Esophagus squamous epithelium (tissue), 5 donors: ENCODE results near the gene RGS10. TPM values are rescaled to one million over a fixed set of nuclear protein-coding genes. Genes with fewer than 3 reads are reported as not detected.

Source experiments
- DNase-seq: peaks from one replicate; lab custom pipeline; 2025; lab: John Stamatoyannopoulos, UW
- H3K27ac ChIP-seq, 4 donors: fragments of 200-600 bp; sonication (generic); one replicate each; pipeline ENCODE4 v1.5.1; 2016 to 2019; ENCODE audit warnings: mild to moderate bottlenecking in 1 of 4
- H3K27me3 ChIP-seq, 4 donors: fragments of 200-600 bp; sonication (generic); 1 replicate in 3 of 4; 2 replicates in 1 of 4; pipeline versions ENCODE4 v1.5.1 to v1.6.0; 2017 to 2021; ENCODE audit warnings: antibody characterized with exemption in 1 of 4
- H3K36me3 ChIP-seq, 3 donors: fragments of 200-600 bp; sonication (generic); one replicate each; pipeline ENCODE4 v1.5.1; 2016 to 2019
- H3K4me1 ChIP-seq, 3 donors: fragments of 200-600 bp; sonication (generic); one replicate each; pipeline ENCODE4 v1.5.1; 2017 to 2019
- H3K4me3 ChIP-seq, 4 donors: fragments of 200-600 bp; sonication (generic); 1 replicate in 3 of 4; 2 replicates in 1 of 4; pipeline ENCODE4 v1.5.1; 2016 to 2019; ENCODE audit warnings: mild to moderate bottlenecking in 2 of 4, moderate library complexity in 1 of 4
- H3K9me3 ChIP-seq, 3 donors: fragments of 200-600 bp; sonication (generic); one replicate each; pipeline ENCODE4 v1.5.1; 2016 to 2019
- POLR2A ChIP-seq, 4 donors: fragments of 450-650 bp; IDR thresholded peaks; one replicate each; pipeline ENCODE4 v1.6.1; 2017; ENCODE audit warnings: antibody characterized with exemption in 4 of 4, mild to moderate bottlenecking in 4 of 4, moderate library complexity in 3 of 4
- WGBS, 2 donors: methylation state at CpG; one replicate each; pipeline ENCODE4 v1.1.5; 2018; 5-methylcytosine and 5-hydroxymethylcytosine counted together
- intact Hi-C: fragments of 100-400 bp; cut with DNase I; formaldehyde crosslinking; loops from one replicate; pipeline ENCODE4 v1.15.0; 2022
- total RNA-seq, 4 donors: library from RNA; depleted of rRNA; stranded (reverse); fragments of >200 nt; gene quantifications; one replicate each; pipeline ENCODE4 v1.1.0, GENCODE V29; 2016
- TF ChIP-seq, protein P1 (sequence below), 6 experiments: fragments of 450-650 bp in 4 of 6; fragments of 200-600 bp in 2 of 6; sonication (generic) in 2 of 6; IDR thresholded peaks; one replicate each; pipeline ENCODE4 v1.5.1; 2016 to 2019; ENCODE audit warnings: antibody characterized with exemption in 6 of 6, mild to moderate bottlenecking in 4 of 6, moderate library complexity in 4 of 6
- donor health status: DM: yes; HTN: yes; CAD: no.

Gene RGS10
- total RNA-seq, 4 donors from 2014 or later, result 25.5 to 55.8 (median 43.9) TPM

DNA sequence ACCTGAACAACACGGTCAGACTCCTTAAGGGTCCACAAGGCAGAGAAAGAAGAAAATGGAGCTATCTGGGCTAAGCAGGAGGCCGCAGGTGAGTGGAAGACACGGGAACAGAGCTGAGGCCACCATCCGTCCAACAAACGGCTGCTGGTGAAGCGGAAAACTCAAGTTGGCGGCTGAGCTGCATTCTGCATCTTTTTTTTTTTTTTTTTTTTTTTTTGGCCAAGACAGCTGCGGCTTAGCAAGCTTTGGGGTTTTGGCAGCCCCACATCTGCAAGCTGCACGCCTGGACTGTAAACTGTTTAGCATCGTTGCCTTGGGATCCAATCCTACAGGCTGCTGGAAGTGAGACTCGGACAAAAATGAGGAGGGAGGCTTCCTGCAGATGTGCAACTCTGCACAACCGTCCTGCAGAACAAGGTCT, 37.4 kb downstream of the RGS10 start:
- no peaks in the 10 kb centered on the region for H3K9me3 ChIP-seq
- no peaks in the 10 kb centered on the region for H3K27me3 ChIP-seq
- H3K36me3 ChIP-seq, result peaks cover 0 to 44% (median 0%) of the 10 kb centered on the region in 3 donors
- peaks cover 7 to 47% (median 12%) of the 10 kb centered on the region in 3 donors for H3K4me1 ChIP-seq
- 48 to 69% methylated on average over 11 to 12 of the region's 12 CpGs for WGBS, 2 donors
- no peak overlapping the region for H3K4me3 ChIP-seq
- TF ChIP-seq POLR2A (IDR thresholded peaks at IDR 0.05), result no peak
- TF ChIP-seq, protein P1, sequence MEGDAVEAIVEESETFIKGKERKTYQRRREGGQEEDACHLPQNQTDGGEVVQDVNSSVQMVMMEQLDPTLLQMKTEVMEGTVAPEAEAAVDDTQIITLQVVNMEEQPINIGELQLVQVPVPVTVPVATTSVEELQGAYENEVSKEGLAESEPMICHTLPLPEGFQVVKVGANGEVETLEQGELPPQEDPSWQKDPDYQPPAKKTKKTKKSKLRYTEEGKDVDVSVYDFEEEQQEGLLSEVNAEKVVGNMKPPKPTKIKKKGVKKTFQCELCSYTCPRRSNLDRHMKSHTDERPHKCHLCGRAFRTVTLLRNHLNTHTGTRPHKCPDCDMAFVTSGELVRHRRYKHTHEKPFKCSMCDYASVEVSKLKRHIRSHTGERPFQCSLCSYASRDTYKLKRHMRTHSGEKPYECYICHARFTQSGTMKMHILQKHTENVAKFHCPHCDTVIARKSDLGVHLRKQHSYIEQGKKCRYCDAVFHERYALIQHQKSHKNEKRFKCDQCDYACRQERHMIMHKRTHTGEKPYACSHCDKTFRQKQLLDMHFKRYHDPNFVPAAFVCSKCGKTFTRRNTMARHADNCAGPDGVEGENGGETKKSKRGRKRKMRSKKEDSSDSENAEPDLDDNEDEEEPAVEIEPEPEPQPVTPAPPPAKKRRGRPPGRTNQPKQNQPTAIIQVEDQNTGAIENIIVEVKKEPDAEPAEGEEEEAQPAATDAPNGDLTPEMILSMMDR (IDR thresholded peaks at IDR 0.05), result no peak
- intact Hi-C loops, result no loop called here
- no peak overlapping the region for H3K27ac ChIP-seq
- DNase-seq, result no peak

DNA sequence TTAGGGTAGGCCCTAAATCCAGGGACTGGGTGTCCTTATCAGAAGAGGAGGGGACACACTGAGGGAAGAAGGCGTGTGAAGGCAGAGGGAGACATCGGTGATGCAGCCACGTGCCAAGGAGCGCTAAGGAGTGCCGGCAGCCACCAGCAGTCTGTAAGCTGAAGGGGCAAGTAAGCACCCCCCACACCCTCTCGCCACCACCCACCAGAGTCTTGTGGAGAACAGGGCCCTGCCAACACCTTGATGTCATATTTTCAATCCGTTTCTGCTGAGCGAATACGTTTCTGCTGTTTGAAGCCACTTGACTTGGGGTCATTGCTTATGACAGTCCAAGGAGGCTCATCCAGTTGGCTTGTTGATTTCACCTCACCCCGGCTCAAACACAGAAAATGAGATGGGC, 37.9 kb downstream of the RGS10 start:
- H3K4me1 ChIP-seq, result peaks cover 2 to 47% (median 8%) of the 10 kb centered on the region in 3 donors

DNA sequence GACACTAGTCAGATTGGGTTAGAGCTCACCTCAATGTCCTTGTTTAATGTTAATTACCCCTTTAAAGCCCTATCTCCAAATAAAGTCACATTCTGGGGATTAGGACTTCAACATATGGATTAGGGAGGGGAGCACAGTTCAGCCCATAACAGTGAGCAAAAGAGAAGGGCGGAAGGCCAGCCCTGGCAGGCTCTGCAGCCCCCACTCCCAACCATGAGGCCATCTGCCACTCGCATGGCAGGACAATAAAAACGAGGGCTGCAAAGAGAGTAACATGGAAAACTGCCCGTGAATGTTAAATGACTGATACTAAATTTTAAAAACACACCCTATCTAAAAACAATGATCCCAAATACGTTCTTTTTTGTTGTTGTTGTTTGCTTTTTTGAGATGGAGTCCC, 38.7 kb downstream of the RGS10 start:
- no peak for TF ChIP-seq POLR2A (IDR thresholded peaks at IDR 0.05)
- TF ChIP-seq, protein P1 (IDR thresholded peaks at IDR 0.05), result no peak
- peaks cover 0 to 45% (median 0%) of the 10 kb centered on the region in 3 donors for H3K36me3 ChIP-seq
- 98 to 99% methylated on average over 5 of the region's 5 CpGs for WGBS, 2 donors
- no peaks in the 10 kb centered on the region for H3K9me3 ChIP-seq
- no peak for DNase-seq
- no peak overlapping the region for H3K4me3 ChIP-seq
- H3K4me1 ChIP-seq, result peaks cover 0 to 50% (median 8%) of the 10 kb centered on the region in 3 donors
- intact Hi-C loops, result no loop called here
- no peaks in the 10 kb centered on the region for H3K27me3 ChIP-seq
- no peak overlapping the region for H3K27ac ChIP-seq

More for the DNA sequence above, 37.9 kb downstream of the RGS10 start:
- Histone ChIP-seq H3K9me3 (no peaks in the 10 kb centered on the region), H3K36me3 (peaks cover 0 to 44% (median 0%) of the 10 kb centered on the region in 3 donors), H3K27ac (no peak overlapping the region), H3K4me3 (no peak overlapping the region), H3K27me3 (no peaks in the 10 kb centered on the region)
- WGBS, 2 donors, result 97 to 98% methylated on average over 7 of the region's 10 CpGs
- intact Hi-C loops, result no loop called here
- no peak for TF ChIP-seq POLR2A (IDR thresholded peaks at IDR 0.05)
- TF ChIP-seq, protein P1 (IDR thresholded peaks at IDR 0.05), result no peak
- no peak for DNase-seq

DNA sequence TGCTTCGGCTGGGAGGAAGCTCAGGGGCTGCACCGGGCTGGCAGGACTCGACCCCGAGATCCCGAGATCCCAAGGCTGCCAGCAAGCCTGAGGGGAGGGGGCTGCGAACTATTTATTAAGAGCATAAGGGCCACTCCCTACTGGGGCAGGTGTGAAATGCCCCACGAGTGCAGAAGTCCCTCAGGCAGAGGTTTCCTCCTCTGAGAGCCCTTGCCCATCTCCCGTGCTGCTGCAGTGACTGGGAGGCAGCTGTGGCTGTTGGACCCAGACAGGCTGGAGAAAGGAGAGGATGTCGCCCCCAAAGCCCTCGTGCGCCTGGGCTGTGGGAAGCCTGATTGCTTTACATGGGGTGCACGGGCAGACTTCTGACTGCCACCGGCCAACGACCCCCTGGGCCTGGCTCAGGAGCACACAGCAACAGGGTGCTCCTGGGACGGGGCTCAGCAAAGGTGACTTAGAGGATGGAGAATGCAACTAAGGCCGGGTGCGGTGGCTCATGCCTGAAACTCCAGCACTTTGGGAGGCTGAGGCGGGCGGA, 39.8 kb downstream of the RGS10 start:
- Histone ChIP-seq H3K4me3 (no peak overlapping the region), H3K36me3 (peaks cover 0 to 44% (median 0%) of the 10 kb centered on the region in 3 donors), H3K4me1 (peaks cover 0 to 54% (median 8%) of the 10 kb centered on the region in 3 donors), H3K27me3 (no peaks in the 10 kb centered on the region), H3K9me3 (no peaks in the 10 kb centered on the region), H3K27ac (peak overlapping the region in 3 of 4 donors; percentile 7 to 59 (median 9))
- no peak for TF ChIP-seq POLR2A (IDR thresholded peaks at IDR 0.05)
- TF ChIP-seq, protein P1 (IDR thresholded peaks at IDR 0.05), result no peak
- intact Hi-C loops, result no loop called here
- no peak for DNase-seq
- 69 to 74% methylated on average over 8 to 9 of the region's 19 CpGs for WGBS, 2 donors

DNA sequence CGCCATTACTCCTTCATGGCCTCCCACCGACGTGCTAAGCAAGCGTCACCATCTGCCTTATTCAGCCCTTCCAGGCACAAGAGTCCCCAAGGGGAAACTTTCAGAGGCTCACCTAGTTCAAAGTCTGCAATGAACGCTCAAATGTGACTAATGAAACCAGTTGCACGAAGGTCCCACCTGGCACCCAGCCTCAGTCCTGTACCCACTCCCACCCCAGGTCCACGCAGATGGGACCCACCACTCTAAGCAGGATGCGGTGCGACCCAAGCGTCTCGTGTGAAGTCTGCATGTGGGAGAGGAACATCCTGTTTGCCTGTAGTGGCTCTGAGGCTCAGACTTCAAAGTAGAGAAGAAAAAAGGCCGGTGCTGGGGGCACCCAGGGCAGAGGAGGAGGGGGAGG, 40.3 kb downstream of the RGS10 start:
- TF ChIP-seq POLR2A (IDR thresholded peaks at IDR 0.05), result no peak
- TF ChIP-seq, protein P1 (IDR thresholded peaks at IDR 0.05), result no peak
- H3K4me1 ChIP-seq, result peaks cover 0 to 54% (median 8%) of the 10 kb centered on the region in 3 donors
- H3K36me3 ChIP-seq, result peaks cover 0 to 43% (median 0%) of the 10 kb centered on the region in 3 donors
- no peaks in the 10 kb centered on the region for H3K9me3 ChIP-seq
- intact Hi-C loops, result no loop called here
- 65 to 82% methylated on average over 11 to 12 of the region's 12 CpGs for WGBS, 2 donors
- no peaks in the 10 kb centered on the region for H3K27me3 ChIP-seq
- H3K4me3 ChIP-seq, result no peak overlapping the region
- H3K27ac ChIP-seq, result peak overlapping the region in 1 of 4 donors; percentile 59
- no peak for DNase-seq
